GM12878 (cell line): ENCODE data around the gene ANTXR1. TPM values are rescaled to one million over a fixed set of nuclear protein-coding genes. Genes with fewer than 3 reads are reported as not detected.

Source experiments
- ATAC-seq: fragments of 200-7000 bp; cut with Tn5 transposase; 3 replicates; pipeline ENCODE4 v1.9.1; 2020; ENCODE audit warnings: mild to moderate bottlenecking, moderate library complexity
- BruUV-seq: library from RNA; stranded (reverse); fragments of 400-500 nt; replicated peaks from 2 replicates; lab custom pipeline; 2021; lab: Mats Ljungman, UMichigan
- CTCF ChIA-PET: fragments of 300-600 bp; sonication (Branson Sonifier 250); formaldehyde crosslinking; extraction: SDS; loops from one replicate; lab custom pipeline; 2021; ENCODE audit warnings: inconsistent platforms; lab: Yijun Ruan, JAX
- POLR2A ChIA-PET: fragments of 350-600 bp; formaldehyde crosslinking; extraction: SDS; loops from one replicate; lab custom pipeline; 2021; ENCODE audit warnings: inconsistent platforms; lab: Charles Lee
- RAD21 ChIA-PET: fragments of 300-600 bp; sonication (Branson Sonifier 250); formaldehyde crosslinking; loops from one replicate; lab custom pipeline; 2023; ENCODE audit warnings: antibody characterized with exemption; ENCODE audit not compliant: unreplicated experiment; lab: Charles Lee
- SMC1A ChIA-PET: fragments of 300-600 bp; sonication (Branson Sonifier 250); formaldehyde crosslinking; loops from one replicate; lab custom pipeline; 2023; ENCODE audit not compliant: unreplicated experiment, uncharacterized antibody; lab: Charles Lee
- DNase-seq: peaks from one replicate; pipeline ENCODE4 v3.0.0-alpha.2; 2011; ENCODE audit warnings: low read depth, low spot score
- FAIRE-seq: peaks from 3 replicates; lab custom pipeline; 2011; peaks lifted over from hg19 to GRCh38; lab: Jason Lieb, UNC
- H2AFZ ChIP-seq: 2 replicates; pipeline ENCODE4 v1.6.0; 2011; ENCODE audit warnings: low read depth, low read length, control low read depth; ENCODE audit not compliant: control insufficient read depth
- H3K27ac ChIP-seq: 2 replicates; pipeline ENCODE4 v1.5.1; 2011; ENCODE audit warnings: control low read depth; ENCODE audit not compliant: control insufficient read depth, insufficient read depth
- H3K27me3 ChIP-seq, 2 experiments: replicated peaks in 1 of 2; 2 replicates each; pipeline versions ENCODE4 v1.6.0 to v1.6.1; 2011; ENCODE audit warnings: low read length in 1 of 2; ENCODE audit not compliant: control insufficient read depth in 2 of 2, insufficient read depth in 2 of 2
- H3K36me3 ChIP-seq, 2 experiments: 2 replicates each; pipeline ENCODE4 v1.5.1; 2011; ENCODE audit warnings: low read length in 1 of 2; ENCODE audit not compliant: control insufficient read depth in 2 of 2, insufficient read depth in 2 of 2
- H3K4me1 ChIP-seq: 2 replicates; pipeline ENCODE4 v1.6.1; 2011; ENCODE audit warnings: mild to moderate bottlenecking, low read length, moderate library complexity, mixed read lengths; ENCODE audit not compliant: control insufficient read depth, insufficient read depth
- H3K4me2 ChIP-seq: 2 replicates; pipeline ENCODE4 v1.6.0; 2011; ENCODE audit warnings: control low read depth; ENCODE audit not compliant: control insufficient read depth, insufficient read depth
- H3K4me3 ChIP-seq: fragments of 200-600 bp; sonication (generic); 2 replicates; pipeline ENCODE4 v1.5.1; 2016
- H3K79me2 ChIP-seq: 2 replicates; pipeline ENCODE4 v1.6.0; 2011; ENCODE audit warnings: low read length; ENCODE audit not compliant: control insufficient read depth, insufficient read depth
- H3K9ac ChIP-seq: 2 replicates; pipeline ENCODE4 v1.8.0; 2011; ENCODE audit warnings: low read length, control low read depth, mixed read lengths; ENCODE audit not compliant: control insufficient read depth, insufficient read depth
- H3K9me3 ChIP-seq: replicated peaks from 3 replicates; pipeline ENCODE4 v1.5.1; 2011; ENCODE audit warnings: mild to moderate bottlenecking, low read length; ENCODE audit not compliant: control insufficient read depth, insufficient read depth
- H4K20me1 ChIP-seq: 2 replicates; pipeline ENCODE4 v1.6.0; 2011; ENCODE audit not compliant: control insufficient read depth, insufficient read depth
- BMI1 ChIP-seq: fragments of 450-650 bp; IDR thresholded peaks from 2 replicates; pipeline ENCODE4 v1.6.1; 2016; ENCODE audit warnings: mild to moderate bottlenecking, moderate library complexity, borderline replicate concordance
- TARDBP ChIP-seq: IDR thresholded peaks from 2 replicates; pipeline ENCODE4 v1.6.1; 2016; ENCODE audit warnings: borderline replicate concordance
- ZBTB40 ChIP-seq: fragments of 450-650 bp; IDR thresholded peaks from 2 replicates; pipeline ENCODE4 v1.6.1; 2016; ENCODE audit warnings: mild to moderate bottlenecking, moderate library complexity, borderline replicate concordance
- ZNF207 ChIP-seq: fragments of 450-650 bp; IDR thresholded peaks from 2 replicates; pipeline ENCODE4 v1.6.1; 2014; ENCODE audit warnings: antibody characterized with exemption, mild to moderate bottlenecking, borderline replicate concordance
- WGBS: methylation state at CpG from one replicate; pipeline ENCODE4 v1.1.6; 2016; ENCODE audit warnings: low lambda C conversion rate; ENCODE audit not compliant: insufficient replicate concordance, insufficient coverage; ENCODE audit errors: missing lambda C conversion rate; 5-methylcytosine and 5-hydroxymethylcytosine counted together
- in situ Hi-C: fragments of 300-500 bp; cut with MboI; formaldehyde crosslinking; loops from 9 replicates; pipeline ENCODE4 v1.14.3; 2018; ENCODE audit warnings: mixed read lengths
- intact Hi-C: fragments of 100-400 bp; cut with micrococcal nuclease; formaldehyde crosslinking; loops from one replicate; pipeline ENCODE4 v1.14.2; 2022; ENCODE audit not compliant: unreplicated experiment
- polyA plus RNA-seq, 11 experiments: library from polyadenylated mRNA; depleted of rRNA in 4 of 11; unstranded in 6 of 11; stranded (reverse) in 5 of 11; fragments of >200 nt; fragmentation: Nextera tagmentation in 4 of 11; fragmentation: Illumina TruSeq in 1 of 11; extraction: Ambion mirVana in 4 of 11; extraction: Trizol in 1 of 11; gene quantifications; 1 replicate in 1 of 11; 2 replicates in 10 of 11; pipeline versions ENCODE4 v1.2.1 to v1.2.3, GENCODE V29; 2011 to 2016; ENCODE audit warnings: inconsistent platforms in 2 of 11, missing spikeins in 2 of 11, low read depth in 1 of 11
- total RNA-seq, 4 experiments: library from RNA; depleted of rRNA in 3 of 4; stranded (reverse); fragments of >200 nt in 3 of 4; fragmentation: Illumina TruSeq in 1 of 4; extraction: Trizol in 1 of 4; gene quantifications; 2 replicates each; pipeline versions ENCODE4 v1.2.1 to v1.2.3, GENCODE V29; 2013 to 2021

ANTXR1 gene
- total and polyA plus RNA-seq, 10 of the 15 experiments (the other 5 are each of a cell fraction or from before 2014, with no cell fraction given): 0.09 to 0.26 TPM; not detected in 8

GRCh38 chr2:68968221-68968620, 44.8 kb upstream of the ANTXR1 start:
- CTCF ChIA-PET: no interaction called here
- intact Hi-C loops: no loop called here
- no peaks in the 10 kb centered on the region for H3K9me3 ChIP-seq
- H3K4me1 ChIP-seq: no peaks in the 10 kb centered on the region
- SMC1A ChIA-PET: no interaction called here
- no peak overlapping the region for H3K4me3 ChIP-seq
- RAD21 ChIA-PET: no interaction called here
- H3K27me3 ChIP-seq: no peaks in the 10 kb centered on the region; a peak in 2 of 4 replicates
- DNase-seq (no peak), FAIRE-seq (no peak), ATAC-seq (no peak)
- in situ Hi-C loops: no loop called here
- POLR2A ChIA-PET: no interaction called here
- no peaks in the 10 kb centered on the region for H3K79me2 ChIP-seq
- H3K27ac ChIP-seq: no peak overlapping the region
- H2AFZ ChIP-seq: no peak overlapping the region
- no peak overlapping the region for H3K4me2 ChIP-seq
- 9% methylated on average over 1 of the region's 1 CpG for WGBS
- TF ChIP-seq ZBTB40 (no peak), BMI1 (no peak), ZNF207 (no peak), TARDBP (no peak)
- BruUV-seq: no TSS peak
- H3K9ac ChIP-seq: no peak overlapping the region
- no peaks in the 10 kb centered on the region for H4K20me1 ChIP-seq
- no peaks in the 10 kb centered on the region for H3K36me3 ChIP-seq
